ENCODE measurements around the gene HAL.

Gene HAL

DNA sequence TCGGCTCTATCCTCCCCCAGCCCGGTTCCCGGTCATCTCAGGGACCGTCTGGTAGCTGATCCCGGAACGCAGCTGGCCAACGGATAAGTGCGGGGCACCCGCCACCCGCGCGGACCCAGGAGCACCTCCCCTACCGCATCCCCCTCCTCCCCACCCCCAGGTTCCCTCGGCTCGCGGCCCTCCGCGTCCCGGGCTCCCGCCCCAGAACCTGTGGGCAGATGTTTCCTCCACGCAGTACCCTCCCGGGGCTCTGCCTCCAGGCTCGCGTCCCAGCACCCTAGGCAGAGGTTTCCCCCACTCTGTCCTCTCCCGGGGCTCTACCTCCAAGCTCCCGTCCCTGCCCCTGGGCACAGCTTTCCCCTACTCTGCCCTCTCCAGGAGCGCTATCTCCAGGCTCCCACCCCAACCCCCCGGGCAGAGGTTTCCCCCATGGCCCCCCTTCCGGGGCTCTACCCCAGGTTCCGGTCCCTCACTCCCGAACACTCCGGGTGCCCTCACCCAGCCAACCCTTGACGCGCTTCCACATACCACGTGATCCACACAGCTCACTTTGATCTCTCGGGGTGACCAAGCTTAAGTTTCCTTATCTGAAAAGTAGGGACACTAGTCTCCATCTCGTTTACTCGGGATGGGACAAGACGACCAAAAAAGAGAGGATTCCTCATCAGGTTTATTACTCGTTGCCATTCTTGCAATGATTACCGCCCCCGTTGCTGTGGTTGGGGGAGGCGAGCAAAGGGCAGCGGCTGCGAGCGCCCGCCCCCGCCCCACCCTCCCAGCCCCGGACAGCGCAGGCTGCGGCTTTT, 53.4 kb downstream of the HAL start, which contains the start of gene CCDC38:
Gene CCDC38, minus strand, starts transcription at position 91 of the 806 bp plus-strand sequence. CDS start 6,105 bp downstream, outside the sequence.
- peak; percentile 56 to 68 for DNase-seq (ENCODE audit: low read depth in 1 of 2, low spot score in 1 of 2)

DNA sequence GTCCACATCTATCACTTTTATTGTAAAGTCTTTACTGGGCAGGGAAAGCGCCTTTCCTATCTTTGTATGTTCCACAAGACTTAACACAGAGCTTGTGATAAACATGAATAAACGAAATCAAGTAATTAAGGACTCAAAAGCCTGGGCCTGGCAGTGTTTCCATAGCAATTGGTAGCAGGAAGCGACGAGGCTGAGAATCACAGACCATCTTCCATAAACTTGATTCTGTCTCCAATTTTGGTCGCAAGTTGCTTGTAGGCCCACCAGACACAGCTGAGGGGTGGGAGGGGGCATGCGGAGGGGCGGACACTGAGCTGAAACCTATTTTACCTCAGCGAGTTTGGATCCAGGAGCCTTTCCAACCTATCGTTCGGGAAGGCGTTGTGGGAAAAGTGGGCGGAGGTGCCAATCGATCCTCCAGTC, 54.0 kb downstream of the HAL start:
- DNase-seq (ENCODE audit: low read depth in 1 of 2, low spot score in 1 of 2) = no peak

DNA sequence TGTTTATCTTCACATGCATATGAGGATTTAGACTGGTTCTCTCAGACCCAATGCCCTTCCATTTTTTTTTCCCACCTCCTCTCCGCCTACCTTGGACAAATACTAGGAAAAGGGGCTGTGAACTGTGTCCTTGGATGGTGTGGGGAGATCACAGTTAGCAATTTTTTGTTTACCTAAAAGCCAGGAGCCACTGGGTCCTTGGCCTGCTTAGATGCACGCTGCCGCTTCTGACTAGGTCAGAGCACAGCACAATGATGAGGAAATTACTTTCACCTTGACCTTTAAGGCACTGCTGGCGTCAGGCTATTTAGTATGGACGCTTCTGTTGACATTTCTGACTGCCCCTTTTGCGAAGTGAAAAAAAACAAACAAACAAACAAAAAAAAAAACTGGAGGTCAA, 55.6 kb downstream of the HAL start:
- DNase-seq (ENCODE audit: low read depth in 1 of 2, low spot score in 1 of 2) = no peak

All from stimulated activated CD4-positive, alpha-beta T cell treated with anti-CD3 and anti-CD28 coated beads, Interleukin-15, amount 100 ng/mL, for 1 hour (primary cell).